HG03571 (cell line): Measurements from ENCODE around the gene IFT52.
A peak's percentile ranks its signal among the peaks of the same experiment; 100 is the strongest.
"Not testable (repeated sequence)": the region's sequence is repeated elsewhere in the genome, so short reads cannot be mapped to it uniquely, and the experiment has no call there.

ENCODE experiments used
- ATAC-seq: cut with Tn5 transposase; IDR thresholded peaks from one replicate; pipeline ENCODE4 v1.9.1; 2021; ENCODE audit not compliant: unreplicated experiment

IFT52 gene

DNA sequence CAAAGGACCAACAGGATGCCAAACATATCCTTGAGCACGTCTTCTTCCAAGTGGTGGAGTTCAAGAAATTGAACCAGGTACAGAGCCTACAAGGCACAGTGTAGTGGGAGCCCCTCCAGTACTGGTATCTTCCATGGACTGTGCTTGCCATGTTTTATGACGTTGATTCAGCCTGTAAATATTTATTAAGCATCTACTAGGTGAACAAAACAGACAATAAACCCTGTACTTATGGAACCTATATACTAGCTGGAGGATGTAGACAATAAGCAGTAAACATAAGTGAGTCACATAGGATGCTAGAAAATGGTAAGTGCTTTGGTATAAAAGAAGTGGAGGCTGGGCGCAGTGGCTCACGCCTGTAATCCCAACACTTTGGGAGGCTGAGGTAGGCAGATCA lies 51.8 kb downstream of the IFT52 start:
- no peak for ATAC-seq

DNA sequence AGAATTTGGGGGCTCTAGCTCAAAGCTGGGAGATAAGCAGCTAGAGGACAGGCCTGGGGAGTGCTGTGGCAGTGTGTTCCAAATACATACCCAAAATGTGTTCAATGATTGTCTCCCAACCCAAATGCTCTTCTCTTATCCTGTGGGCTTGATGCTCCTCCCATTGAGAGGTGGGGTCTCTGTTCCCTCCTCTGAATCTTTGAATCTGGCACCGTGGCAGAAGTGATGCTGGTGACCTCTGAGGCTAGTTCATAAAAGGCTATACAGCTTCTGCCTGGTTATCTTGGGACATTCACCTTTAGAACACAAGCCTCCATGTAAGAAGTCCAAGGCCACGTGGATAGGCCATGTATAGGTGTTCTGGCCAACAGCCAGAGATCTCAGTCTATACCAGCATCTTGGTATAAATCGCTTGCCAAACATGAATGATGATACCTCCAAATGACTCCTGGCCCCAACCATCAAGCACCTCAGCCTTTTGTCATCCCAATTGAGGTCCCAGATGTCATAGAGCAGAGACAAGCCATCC lies 60.3 kb downstream of the IFT52 start:
- no peak for ATAC-seq

- not testable (repeated sequence) for ATAC-seq
These were observed 61.0 kb downstream of the IFT52 start for GRCh38 chr20:43651650-43652184.

DNA sequence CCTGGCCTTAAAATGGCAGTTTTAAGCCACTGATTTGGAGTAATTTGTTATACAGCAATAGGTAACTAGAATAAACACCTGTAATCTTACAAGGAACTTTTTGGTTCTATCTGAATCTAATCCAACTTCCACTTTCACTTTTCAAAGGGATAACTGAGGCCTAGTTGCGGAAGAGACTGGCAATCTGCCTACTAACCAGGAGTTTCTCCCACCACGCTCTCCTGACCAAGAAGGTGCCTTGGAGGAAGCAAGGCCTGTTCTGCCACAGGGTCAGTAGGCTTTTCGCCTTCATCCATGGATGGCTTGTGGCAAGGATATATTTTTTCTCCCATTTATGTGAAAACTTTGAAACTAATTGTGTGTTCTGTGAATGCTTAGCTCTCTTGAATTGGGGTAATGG lies 63.2 kb downstream of the IFT52 start:
- no peak for ATAC-seq

- ATAC-seq = not testable (repeated sequence)
These were observed 64.4 kb downstream of the IFT52 start for GRCh38 chr20:43655176-43655575.

DNA sequence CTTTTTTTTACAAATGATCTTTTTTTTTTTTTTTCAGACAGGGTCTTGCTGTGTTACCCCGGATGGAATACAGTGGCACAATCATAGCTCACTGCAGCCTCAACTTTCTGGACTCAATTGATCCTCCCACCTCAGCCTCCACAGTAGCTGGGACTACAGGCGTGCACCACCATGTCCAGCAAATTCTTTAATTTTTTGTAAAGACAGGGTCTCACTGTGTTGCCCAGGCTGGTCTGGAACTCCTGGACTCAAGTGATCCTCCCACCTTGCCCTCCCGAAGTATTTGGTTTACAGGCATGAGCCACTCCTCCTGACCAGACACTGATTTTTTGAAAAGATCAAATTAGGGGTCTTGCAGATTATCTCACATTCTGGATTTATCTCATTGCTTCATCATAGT lies 65.2 kb downstream of the IFT52 start:
- ATAC-seq = no peak

- ATAC-seq = peak; percentile 11
These were observed 67.5 kb downstream of the IFT52 start for GRCh38 chr20:43658069-43658722.

GRCh38 chr20:43658723-43659419 lies 68.1 kb downstream of the IFT52 start:
- ATAC-seq = no peak

- ATAC-seq = no peak
These were observed 72.4 kb downstream of the IFT52 start for GRCh38 chr20:43662943-43663655.

- no peak for ATAC-seq
These were observed 74.9 kb downstream of the IFT52 start for GRCh38 chr20:43665466-43666176.

GRCh38 chr20:43666376-43667328 lies 75.9 kb downstream of the IFT52 start, which contains the start of gene MYBL2:
MYBL2 (plus strand) TSS chr20:43667114; CDS start chr20:43667284, 170 bp downstream.
- peak; percentile 57 for ATAC-seq

GRCh38 chr20:43667341-43668132 lies 76.8 kb downstream of the IFT52 start:
- peak; percentile 36 for ATAC-seq

- no peak for ATAC-seq
These were observed 78.6 kb downstream of the IFT52 start for GRCh38 chr20:43669332-43669731.

GRCh38 chr20:43670423-43670822 lies 79.7 kb downstream of the IFT52 start:
- no peak for ATAC-seq

DNA sequence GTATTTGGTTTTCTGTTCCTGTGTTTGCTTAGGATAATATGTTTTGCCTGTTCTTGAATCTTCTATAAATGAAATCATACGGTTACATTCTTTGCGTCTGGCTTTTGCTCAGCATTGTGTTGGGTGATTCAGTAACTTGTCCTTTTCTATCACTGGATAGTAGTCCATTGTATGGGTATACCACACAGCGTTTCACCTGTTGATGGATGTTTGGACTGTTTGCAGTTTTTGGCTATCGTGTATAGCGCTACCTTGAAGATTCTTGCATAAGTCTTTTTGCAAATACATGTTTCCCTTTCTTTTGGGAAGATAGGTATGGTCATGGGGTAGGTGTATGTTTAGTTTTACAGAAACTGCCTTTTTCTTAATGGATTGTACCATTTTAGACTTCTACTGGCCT lies 85.6 kb downstream of the IFT52 start:
- ATAC-seq = no peak

- peak; percentile 3 for ATAC-seq
These were observed 90.2 kb downstream of the IFT52 start for GRCh38 chr20:43680981-43681380.

- peak; percentile 15 for ATAC-seq
These were observed 90.8 kb downstream of the IFT52 start for GRCh38 chr20:43681468-43681942.

- ATAC-seq = peak; percentile 90
These were observed 91.3 kb downstream of the IFT52 start for GRCh38 chr20:43681991-43682410.

- ATAC-seq = peak; percentile 26
These were observed 91.7 kb downstream of the IFT52 start for GRCh38 chr20:43682446-43682845.
